Suprapubic skin (tissue), 4 donors: Measurements from ENCODE around the gene WDR45B. TPM values are rescaled to one million over a fixed set of nuclear protein-coding genes. Genes with fewer than 3 reads are reported as not detected.

Experiments
- DNase-seq, 2 donors: peaks; one replicate each; pipeline ENCODE4 v3.0.0-alpha.2; 2019; ENCODE audit warnings: low spot score in 2 of 2
- H3K27ac ChIP-seq: fragments of 200-600 bp; sonication (generic); one replicate; pipeline ENCODE4 v1.5.1; 2019
- H3K27me3 ChIP-seq: fragments of 200-600 bp; sonication (generic); one replicate; pipeline ENCODE4 v1.5.1; 2019
- H3K36me3 ChIP-seq: fragments of 200-600 bp; sonication (generic); one replicate; pipeline ENCODE4 v1.5.1; 2019
- H3K4me1 ChIP-seq: fragments of 200-600 bp; sonication (generic); one replicate; pipeline ENCODE4 v1.5.1; 2019
- H3K4me3 ChIP-seq: fragments of 200-600 bp; sonication (generic); one replicate; pipeline ENCODE4 v1.5.1; 2019; ENCODE audit warnings: mild to moderate bottlenecking
- H3K9me3 ChIP-seq: fragments of 200-600 bp; sonication (generic); one replicate; pipeline ENCODE4 v1.5.1; 2019
- EP300 ChIP-seq: sonication (generic); formaldehyde crosslinking; IDR thresholded peaks from one replicate; pipeline ENCODE4 v1.6.1; 2017; ENCODE audit warnings: antibody characterized with exemption
- POLR2A ChIP-seq, 2 donors: fragments of 450-650 bp; IDR thresholded peaks; one replicate each; pipeline ENCODE4 v1.6.1; 2017; ENCODE audit warnings: antibody characterized with exemption in 2 of 2, mild to moderate bottlenecking in 2 of 2, moderate library complexity in 2 of 2
- POLR2AphosphoS5 ChIP-seq, 3 donors: sonication (generic); formaldehyde crosslinking; IDR thresholded peaks; one replicate each; pipeline ENCODE4 v1.6.1; 2017; ENCODE audit warnings: antibody characterized with exemption in 3 of 3
- WGBS: methylation state at CpG from one replicate; pipeline ENCODE4 v1.1.5; 2018; 5-methylcytosine and 5-hydroxymethylcytosine counted together
- total RNA-seq, 4 donors: library from RNA; depleted of rRNA; stranded (reverse); fragments of >200 nt; gene quantifications; one replicate each; pipeline ENCODE4 v1.1.0, GENCODE V29; 2016
- TF ChIP-seq, protein P1 (sequence below), 2 donors: fragments of 200-600 bp in 1 of 2; fragments of 450-650 bp in 1 of 2; sonication (generic) in 1 of 2; IDR thresholded peaks; one replicate each; pipeline ENCODE4 v1.5.1; 2016 to 2019; ENCODE audit warnings: antibody characterized with exemption in 2 of 2, mild to moderate bottlenecking in 1 of 2, moderate library complexity in 1 of 2

The WDR45B gene
- total RNA-seq, 4 donors from 2014 or later = 70.1 to 96.8 (median 90.0) TPM

GRCh38 chr17:82664701-82665182, 16.5 kb upstream of the WDR45B start:
- DNase-seq = no peak
- Histone ChIP-seq H3K4me3 (no peak overlapping the region), H3K36me3 (peaks cover 39% of the 10 kb centered on the region), H3K9me3 (no peaks in the 10 kb centered on the region), H3K27me3 (no peaks in the 10 kb centered on the region), H3K4me1 (peaks cover 8% of the 10 kb centered on the region), H3K27ac (no peak overlapping the region)
- WGBS = 80% methylated on average over 15 of the region's 22 CpGs
- TF ChIP-seq EP300 (no peak), POLR2A (IDR thresholded peaks at IDR 0.05) (no peak), POLR2AphosphoS5 (IDR thresholded peaks at IDR 0.05) (no peak)
- TF ChIP-seq, protein P1, sequence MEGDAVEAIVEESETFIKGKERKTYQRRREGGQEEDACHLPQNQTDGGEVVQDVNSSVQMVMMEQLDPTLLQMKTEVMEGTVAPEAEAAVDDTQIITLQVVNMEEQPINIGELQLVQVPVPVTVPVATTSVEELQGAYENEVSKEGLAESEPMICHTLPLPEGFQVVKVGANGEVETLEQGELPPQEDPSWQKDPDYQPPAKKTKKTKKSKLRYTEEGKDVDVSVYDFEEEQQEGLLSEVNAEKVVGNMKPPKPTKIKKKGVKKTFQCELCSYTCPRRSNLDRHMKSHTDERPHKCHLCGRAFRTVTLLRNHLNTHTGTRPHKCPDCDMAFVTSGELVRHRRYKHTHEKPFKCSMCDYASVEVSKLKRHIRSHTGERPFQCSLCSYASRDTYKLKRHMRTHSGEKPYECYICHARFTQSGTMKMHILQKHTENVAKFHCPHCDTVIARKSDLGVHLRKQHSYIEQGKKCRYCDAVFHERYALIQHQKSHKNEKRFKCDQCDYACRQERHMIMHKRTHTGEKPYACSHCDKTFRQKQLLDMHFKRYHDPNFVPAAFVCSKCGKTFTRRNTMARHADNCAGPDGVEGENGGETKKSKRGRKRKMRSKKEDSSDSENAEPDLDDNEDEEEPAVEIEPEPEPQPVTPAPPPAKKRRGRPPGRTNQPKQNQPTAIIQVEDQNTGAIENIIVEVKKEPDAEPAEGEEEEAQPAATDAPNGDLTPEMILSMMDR (IDR thresholded peaks at IDR 0.05) = no peak

GRCh38 chr17:82664276-82664575, 16.0 kb upstream of the WDR45B start:
- no peaks in the 10 kb centered on the region for H3K27me3 ChIP-seq
- no peak overlapping the region for H3K27ac ChIP-seq
- H3K4me1 ChIP-seq = peaks cover 8% of the 10 kb centered on the region
- no peak for DNase-seq
- H3K9me3 ChIP-seq = no peaks in the 10 kb centered on the region
- H3K36me3 ChIP-seq = peaks cover 44% of the 10 kb centered on the region
- WGBS = 93% methylated on average over 3 of the region's 17 CpGs
- no peak for TF ChIP-seq POLR2AphosphoS5 (IDR thresholded peaks at IDR 0.05)
- no peak for TF ChIP-seq POLR2A (IDR thresholded peaks at IDR 0.05)
- no peak for TF ChIP-seq EP300
- TF ChIP-seq, protein P1 (IDR thresholded peaks at IDR 0.05) = no peak
- no peak overlapping the region for H3K4me3 ChIP-seq

DNA sequence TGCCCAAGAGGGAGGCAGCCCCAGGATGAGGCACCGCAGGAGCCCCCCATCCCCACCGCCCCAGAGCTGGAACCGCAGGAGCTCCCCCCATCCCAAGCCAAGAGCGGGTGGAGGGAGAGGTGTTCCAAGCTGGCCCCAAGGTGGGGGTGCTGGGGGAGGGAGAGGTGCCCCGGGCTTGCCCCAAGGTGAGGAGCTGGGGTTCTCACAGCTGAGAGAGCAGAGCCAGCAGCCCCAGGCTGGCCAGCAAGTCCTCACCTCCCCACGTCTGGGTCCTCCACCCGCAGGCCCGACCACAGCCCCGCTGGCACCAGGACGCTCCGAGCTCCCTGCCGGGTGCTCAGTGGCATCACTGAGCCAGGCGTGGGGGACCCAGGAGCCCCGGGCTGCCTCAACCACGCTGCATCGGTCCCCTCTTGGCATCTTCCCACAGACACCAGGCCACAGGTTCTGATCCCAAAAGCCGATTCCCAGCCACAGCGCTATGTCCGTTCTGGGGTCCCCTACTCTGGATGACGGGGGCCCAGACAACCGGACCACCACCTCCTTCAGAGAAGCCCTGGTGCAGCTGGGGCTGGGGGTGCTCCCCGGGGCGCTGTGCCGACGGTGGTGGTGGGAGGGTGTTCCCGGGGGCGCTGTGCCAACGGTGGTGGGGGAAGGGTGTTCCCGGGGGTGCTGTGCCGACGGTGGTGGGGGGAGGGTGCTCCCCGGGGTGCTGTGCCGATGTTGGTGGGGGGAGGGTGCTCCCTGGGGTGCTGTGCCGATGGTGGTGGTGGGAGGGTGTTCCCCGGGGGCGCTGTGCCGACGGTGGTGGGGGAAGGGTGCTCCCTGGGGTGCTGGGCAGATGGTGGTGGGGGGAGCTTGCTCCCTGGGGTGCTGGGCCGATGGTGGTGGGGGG, 15.4 kb upstream of the WDR45B start:
- H3K4me1 ChIP-seq = peaks cover 3% of the 10 kb centered on the region
- H3K27me3 ChIP-seq = no peaks in the 10 kb centered on the region
- TF ChIP-seq POLR2AphosphoS5 (IDR thresholded peaks at IDR 0.05) = no peak
- no peaks in the 10 kb centered on the region for H3K9me3 ChIP-seq
- no peak overlapping the region for H3K27ac ChIP-seq
- WGBS = 84% methylated on average over 7 of the region's 39 CpGs
- H3K4me3 ChIP-seq = no peak overlapping the region
- no peak for DNase-seq
- H3K36me3 ChIP-seq = peaks cover 50% of the 10 kb centered on the region

GRCh38 chr17:82662711-82663261, 14.5 kb upstream of the WDR45B start:
- Histone ChIP-seq H3K27ac (no peak overlapping the region), H3K4me1 (no peaks in the 10 kb centered on the region), H3K9me3 (no peaks in the 10 kb centered on the region), H3K27me3 (no peaks in the 10 kb centered on the region), H3K36me3 (peaks cover 58% of the 10 kb centered on the region), H3K4me3 (no peak overlapping the region)
- no peak for DNase-seq
- TF ChIP-seq POLR2AphosphoS5 (IDR thresholded peaks at IDR 0.05) (no peak), POLR2A (IDR thresholded peaks at IDR 0.05) (no peak), EP300 (no peak)
- TF ChIP-seq, protein P1 (IDR thresholded peaks at IDR 0.05) = no peak
- 91% methylated on average over 20 of the region's 20 CpGs for WGBS

- Histone ChIP-seq H3K4me3 (no peak overlapping the region), H3K9me3 (no peaks in the 10 kb centered on the region), H3K27ac (no peak overlapping the region), H3K27me3 (no peaks in the 10 kb centered on the region), H3K4me1 (no peaks in the 10 kb centered on the region), H3K36me3 (peaks cover 56% of the 10 kb centered on the region)
- WGBS = 85% methylated on average over 19 of the region's 31 CpGs
- no peak for TF ChIP-seq POLR2A (IDR thresholded peaks at IDR 0.05)
- TF ChIP-seq POLR2AphosphoS5 (IDR thresholded peaks at IDR 0.05) = no peak
- TF ChIP-seq EP300 = no peak
- TF ChIP-seq, protein P1 (IDR thresholded peaks at IDR 0.05) = no peak
- no peak for DNase-seq
These were observed 13.8 kb upstream of the WDR45B start for GRCh38 chr17:82661717-82662683.
